Measurements from ENCODE around the gene ASAP3.

ASAP3 gene

DNA sequence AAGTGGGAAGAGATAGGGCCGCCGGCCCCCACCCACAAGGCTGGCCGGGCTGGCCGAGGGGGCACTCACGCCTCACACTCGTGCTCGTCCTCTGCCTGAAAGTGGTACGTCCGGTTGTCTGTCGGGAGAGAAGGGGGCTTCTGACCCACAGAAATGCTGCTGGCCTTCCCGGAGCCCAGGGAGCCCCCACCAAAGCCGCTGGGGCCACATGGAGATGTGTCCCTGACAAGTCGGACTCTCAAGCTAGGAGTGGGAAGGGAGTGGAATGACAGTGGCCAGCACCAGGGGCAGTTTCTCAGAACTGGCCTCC is 46.7 kb downstream of the ASAP3 start:
- Histone ChIP-seq H3K4me3 (ENCODE audit: low read length, poor library complexity, severe bottlenecking) (no peak overlapping the region), H3K4me2 (ENCODE audit: low read depth, low read length, poor library complexity, severe bottlenecking) (no peak overlapping the region)

DNA sequence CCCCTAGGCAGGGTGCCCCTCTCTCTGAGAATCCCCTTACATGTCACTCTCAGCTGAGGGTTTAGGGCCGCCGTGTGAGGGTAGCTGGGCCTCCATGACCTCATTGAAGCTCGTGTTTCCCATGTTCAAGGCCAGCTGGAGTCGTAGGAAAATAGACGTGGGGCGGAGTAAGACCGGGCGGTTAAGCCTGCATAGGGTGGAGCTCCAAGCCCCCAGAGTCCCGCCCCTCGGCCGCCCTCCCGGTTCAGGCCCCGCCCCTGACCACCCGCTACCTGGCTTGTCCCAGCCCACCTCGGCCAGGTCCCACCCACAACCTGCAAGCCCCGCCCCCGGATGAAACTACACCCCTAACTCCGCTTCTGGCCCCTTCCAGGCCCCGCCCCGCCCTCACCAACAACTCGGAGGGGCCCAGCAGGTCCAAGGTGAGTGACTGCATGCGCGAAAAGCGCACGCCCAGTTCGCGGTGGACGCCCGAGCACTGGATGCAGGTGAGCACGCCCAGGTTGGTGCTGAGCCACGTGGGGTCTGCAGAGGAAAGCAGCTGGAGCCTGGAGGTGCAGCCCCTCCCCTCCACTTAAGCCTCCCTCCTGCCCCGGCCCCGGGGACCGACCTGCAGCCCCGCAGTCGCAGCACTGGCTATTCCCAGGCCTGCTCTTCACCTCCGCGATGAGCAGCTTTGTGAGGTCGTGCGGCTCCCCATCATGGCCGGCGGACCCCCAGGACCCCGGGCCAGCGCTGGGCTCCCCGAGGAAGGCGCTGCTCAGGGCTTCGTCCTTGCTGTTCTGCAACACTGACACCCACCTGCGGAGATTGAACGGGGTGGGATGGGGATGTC is 47.2 kb downstream of the ASAP3 start:
- TF ChIP-seq EZH2phosphoT487 (IDR thresholded peaks at IDR 0.05; ENCODE audit: borderline replicate concordance) = no peak
- TF ChIP-seq, protein P1, sequence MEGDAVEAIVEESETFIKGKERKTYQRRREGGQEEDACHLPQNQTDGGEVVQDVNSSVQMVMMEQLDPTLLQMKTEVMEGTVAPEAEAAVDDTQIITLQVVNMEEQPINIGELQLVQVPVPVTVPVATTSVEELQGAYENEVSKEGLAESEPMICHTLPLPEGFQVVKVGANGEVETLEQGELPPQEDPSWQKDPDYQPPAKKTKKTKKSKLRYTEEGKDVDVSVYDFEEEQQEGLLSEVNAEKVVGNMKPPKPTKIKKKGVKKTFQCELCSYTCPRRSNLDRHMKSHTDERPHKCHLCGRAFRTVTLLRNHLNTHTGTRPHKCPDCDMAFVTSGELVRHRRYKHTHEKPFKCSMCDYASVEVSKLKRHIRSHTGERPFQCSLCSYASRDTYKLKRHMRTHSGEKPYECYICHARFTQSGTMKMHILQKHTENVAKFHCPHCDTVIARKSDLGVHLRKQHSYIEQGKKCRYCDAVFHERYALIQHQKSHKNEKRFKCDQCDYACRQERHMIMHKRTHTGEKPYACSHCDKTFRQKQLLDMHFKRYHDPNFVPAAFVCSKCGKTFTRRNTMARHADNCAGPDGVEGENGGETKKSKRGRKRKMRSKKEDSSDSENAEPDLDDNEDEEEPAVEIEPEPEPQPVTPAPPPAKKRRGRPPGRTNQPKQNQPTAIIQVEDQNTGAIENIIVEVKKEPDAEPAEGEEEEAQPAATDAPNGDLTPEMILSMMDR (conservative IDR thresholded peaks at IDR 0.05; ENCODE audit: low read length) = no peak
- H3K36me3 ChIP-seq (ENCODE audit: insufficient read depth, low read length) = no peaks in the 10 kb centered on the region
- H3K27me3 ChIP-seq (ENCODE audit: insufficient read depth, low read length, poor library complexity, severe bottlenecking) = no peaks in the 10 kb centered on the region
- H3K9me3 ChIP-seq (ENCODE audit: insufficient read depth, low read depth, low read length) = no peaks in the 10 kb centered on the region
- no peaks in the 10 kb centered on the region for H3F3A ChIP-seq (ENCODE audit: low read depth)
- no peaks in the 10 kb centered on the region for H3K79me2 ChIP-seq (ENCODE audit: insufficient read depth, low read length)
- H2AFZ ChIP-seq (ENCODE audit: low read length) = no peak overlapping the region
- H3K9me2 ChIP-seq (replicated peaks; ENCODE audit: low read depth, low read length) = no peaks in the 10 kb centered on the region
- H3K4me3 ChIP-seq (ENCODE audit: low read length, poor library complexity, severe bottlenecking) = no peak overlapping the region
- no peaks in the 10 kb centered on the region for H3K4me1 ChIP-seq (ENCODE audit: insufficient read depth, low read length, poor library complexity, severe bottlenecking)
- no peak overlapping the region for H3K4me2 ChIP-seq (ENCODE audit: low read depth, low read length, poor library complexity, severe bottlenecking)
- no peak overlapping the region for H3K9ac ChIP-seq (ENCODE audit: low read depth, low read length, poor library complexity, severe bottlenecking)
- H4K20me1 ChIP-seq (ENCODE audit: insufficient read depth, low read length, poor library complexity, severe bottlenecking) = no peaks in the 10 kb centered on the region

More for the DNA sequence above, 46.7 kb downstream of the ASAP3 start:
- Histone ChIP-seq H3K9me2 (replicated peaks; ENCODE audit: low read depth, low read length) (no peaks in the 10 kb centered on the region), H3K36me3 (ENCODE audit: insufficient read depth, low read length) (no peaks in the 10 kb centered on the region), H3K4me1 (ENCODE audit: insufficient read depth, low read length, poor library complexity, severe bottlenecking) (no peaks in the 10 kb centered on the region), H2AFZ (ENCODE audit: low read length) (no peak overlapping the region), H3K79me2 (ENCODE audit: insufficient read depth, low read length) (no peaks in the 10 kb centered on the region), H3K9ac (ENCODE audit: low read depth, low read length, poor library complexity, severe bottlenecking) (no peak overlapping the region), H3F3A (ENCODE audit: low read depth) (no peaks in the 10 kb centered on the region), H4K20me1 (ENCODE audit: insufficient read depth, low read length, poor library complexity, severe bottlenecking) (no peaks in the 10 kb centered on the region), H3K27me3 (ENCODE audit: insufficient read depth, low read length, poor library complexity, severe bottlenecking) (no peaks in the 10 kb centered on the region), H3K9me3 (ENCODE audit: insufficient read depth, low read depth, low read length) (no peaks in the 10 kb centered on the region)
- no peak for TF ChIP-seq EZH2phosphoT487 (IDR thresholded peaks at IDR 0.05; ENCODE audit: borderline replicate concordance)
- TF ChIP-seq, protein P1 (conservative IDR thresholded peaks at IDR 0.05; ENCODE audit: low read length) = no peak

DNA sequence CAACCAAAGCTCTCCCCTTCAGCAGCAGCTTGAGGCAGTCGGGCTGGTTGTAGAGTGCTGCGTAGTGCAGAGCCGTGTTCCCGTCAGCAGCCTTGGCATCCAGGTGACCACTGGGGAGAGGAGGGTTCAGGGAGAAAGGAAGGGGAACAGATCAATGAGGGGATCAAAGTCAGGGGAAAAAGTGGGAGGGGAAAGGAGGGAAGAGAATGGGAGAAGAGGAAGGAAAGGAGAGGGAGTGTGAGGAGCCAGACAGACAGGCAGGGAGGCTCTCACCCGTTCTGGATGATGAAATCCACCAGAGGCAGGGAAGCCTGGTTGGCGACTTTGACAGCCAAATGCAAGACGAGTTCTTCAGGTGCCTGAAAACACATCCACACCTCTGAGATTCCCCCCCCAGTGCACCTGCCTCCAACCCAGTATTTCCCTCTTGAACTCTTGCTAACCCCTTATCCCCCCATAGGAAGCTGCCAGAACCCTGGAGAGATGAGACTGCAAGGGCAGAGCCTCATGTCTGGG is 49.7 kb downstream of the ASAP3 start:
- no peak for TF ChIP-seq EZH2phosphoT487 (IDR thresholded peaks at IDR 0.05; ENCODE audit: borderline replicate concordance)
- TF ChIP-seq, protein P1 (conservative IDR thresholded peaks at IDR 0.05; ENCODE audit: low read length) = no peak
- Histone ChIP-seq H4K20me1 (ENCODE audit: insufficient read depth, low read length, poor library complexity, severe bottlenecking) (no peaks in the 10 kb centered on the region), H3K36me3 (ENCODE audit: insufficient read depth, low read length) (no peaks in the 10 kb centered on the region)

More for the DNA sequence above, 49.7 kb downstream of the ASAP3 start:
- no peaks in the 10 kb centered on the region for H3F3A ChIP-seq (ENCODE audit: low read depth)
- no peaks in the 10 kb centered on the region for H3K9me3 ChIP-seq (ENCODE audit: insufficient read depth, low read depth, low read length)
- H3K4me1 ChIP-seq (ENCODE audit: insufficient read depth, low read length, poor library complexity, severe bottlenecking) = no peaks in the 10 kb centered on the region
- H3K9me2 ChIP-seq (replicated peaks; ENCODE audit: low read depth, low read length) = no peaks in the 10 kb centered on the region
- no peak overlapping the region for H3K4me2 ChIP-seq (ENCODE audit: low read depth, low read length, poor library complexity, severe bottlenecking)
- H3K79me2 ChIP-seq (ENCODE audit: insufficient read depth, low read length) = no peaks in the 10 kb centered on the region
- H3K9ac ChIP-seq (ENCODE audit: low read depth, low read length, poor library complexity, severe bottlenecking) = no peak overlapping the region
- H2AFZ ChIP-seq (ENCODE audit: low read length) = no peak overlapping the region
- H3K4me3 ChIP-seq (ENCODE audit: low read length, poor library complexity, severe bottlenecking) = no peak overlapping the region
- H3K27me3 ChIP-seq (ENCODE audit: insufficient read depth, low read length, poor library complexity, severe bottlenecking) = no peaks in the 10 kb centered on the region
